ENCODE data around the gene SMOC1. TPM values are rescaled to one million over a fixed set of nuclear protein-coding genes. Genes with fewer than 3 reads are reported as not detected.
A peak's percentile ranks its signal among the peaks of the same experiment; 100 is the strongest.

SMOC1 gene
- total RNA-seq, 2 donors from 2014 or later: not detected

DNA sequence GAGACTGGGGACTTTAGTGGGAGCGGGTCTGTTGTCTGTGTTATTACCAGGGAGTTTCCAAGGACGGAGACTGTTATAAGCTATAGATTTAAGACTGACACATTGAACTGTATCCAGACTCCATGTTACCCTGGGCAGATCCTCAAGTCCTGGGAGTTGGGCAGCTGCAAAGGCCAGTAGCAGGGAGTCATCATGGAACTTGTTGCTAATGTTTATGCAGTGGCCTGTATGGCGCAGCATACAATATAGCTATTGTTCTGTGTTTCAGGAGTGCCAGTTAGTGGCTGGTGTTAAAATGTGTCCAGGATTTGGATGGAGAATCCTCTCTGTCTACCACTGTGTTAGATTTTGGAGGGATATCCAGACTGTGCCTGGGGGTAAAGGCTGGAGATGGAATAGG lies 31.7 kb downstream of the SMOC1 start:
- 91 to 92% methylated on average over 2 to 3 of the region's 3 CpGs for WGBS, 2 experiments (ENCODE audit: insufficient coverage in 1 of 2, insufficient read length in 1 of 2)
- H3K9me3 ChIP-seq (ENCODE audit: control insufficient read depth, low read length): no peaks in the 10 kb centered on the region
- no peak overlapping the region for H3K27ac Mint-ChIP-seq
- H3K27me3 Mint-ChIP-seq (ENCODE audit: insufficient read depth): peaks cover 3% of the 10 kb centered on the region
- H3K4me1 Mint-ChIP-seq: peaks cover 2% of the 10 kb centered on the region
- no peak for DNase-seq
- no peaks in the 10 kb centered on the region for H3K36me3 ChIP-seq (ENCODE audit: control insufficient read depth, insufficient read depth, low read length)
- no peak overlapping the region for H3K4me3 Mint-ChIP-seq
- H3K9me3 Mint-ChIP-seq: no peaks in the 10 kb centered on the region
- no peak overlapping the region for H3K4me3 ChIP-seq (ENCODE audit: low read length)
- TF ChIP-seq, protein P1, sequence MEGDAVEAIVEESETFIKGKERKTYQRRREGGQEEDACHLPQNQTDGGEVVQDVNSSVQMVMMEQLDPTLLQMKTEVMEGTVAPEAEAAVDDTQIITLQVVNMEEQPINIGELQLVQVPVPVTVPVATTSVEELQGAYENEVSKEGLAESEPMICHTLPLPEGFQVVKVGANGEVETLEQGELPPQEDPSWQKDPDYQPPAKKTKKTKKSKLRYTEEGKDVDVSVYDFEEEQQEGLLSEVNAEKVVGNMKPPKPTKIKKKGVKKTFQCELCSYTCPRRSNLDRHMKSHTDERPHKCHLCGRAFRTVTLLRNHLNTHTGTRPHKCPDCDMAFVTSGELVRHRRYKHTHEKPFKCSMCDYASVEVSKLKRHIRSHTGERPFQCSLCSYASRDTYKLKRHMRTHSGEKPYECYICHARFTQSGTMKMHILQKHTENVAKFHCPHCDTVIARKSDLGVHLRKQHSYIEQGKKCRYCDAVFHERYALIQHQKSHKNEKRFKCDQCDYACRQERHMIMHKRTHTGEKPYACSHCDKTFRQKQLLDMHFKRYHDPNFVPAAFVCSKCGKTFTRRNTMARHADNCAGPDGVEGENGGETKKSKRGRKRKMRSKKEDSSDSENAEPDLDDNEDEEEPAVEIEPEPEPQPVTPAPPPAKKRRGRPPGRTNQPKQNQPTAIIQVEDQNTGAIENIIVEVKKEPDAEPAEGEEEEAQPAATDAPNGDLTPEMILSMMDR (conservative IDR thresholded peaks at IDR 0.05): no peak
- peak overlapping the region; percentile 47 for H3K27ac ChIP-seq (ENCODE audit: low read depth, low read length)
- H3K4me1 ChIP-seq (ENCODE audit: control insufficient read depth, insufficient read depth, low read length): no peaks in the 10 kb centered on the region
- no peaks in the 10 kb centered on the region for H3K36me3 Mint-ChIP-seq (ENCODE audit: low read depth)
- H3K27me3 ChIP-seq (ENCODE audit: control insufficient read depth, insufficient read depth, low read length, poor library complexity, severe bottlenecking): peaks cover 11% of the 10 kb centered on the region
- no peak overlapping the region for H3K9ac ChIP-seq (ENCODE audit: extremely low read depth, low read length, poor library complexity, severe bottlenecking)

DNA sequence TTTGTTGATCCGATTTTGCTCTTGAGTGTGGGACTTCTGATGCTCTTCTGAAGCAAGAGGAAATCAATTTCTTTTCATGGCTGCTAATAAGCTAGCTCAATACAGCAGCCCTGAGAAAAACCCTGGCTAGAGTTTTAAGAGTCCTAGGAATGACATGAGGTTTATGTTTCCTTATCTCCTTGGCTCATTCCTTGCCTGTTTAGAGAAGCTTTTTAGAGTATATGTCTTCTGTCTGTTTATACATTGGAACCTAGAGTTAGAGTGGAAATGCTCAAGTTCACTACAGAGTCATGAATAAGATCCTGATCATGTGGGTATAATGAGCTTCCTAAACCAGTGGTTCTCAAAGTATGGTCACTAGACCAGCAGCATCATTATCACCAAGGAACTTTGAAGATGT lies 34.5 kb downstream of the SMOC1 start:
- Mint-ChIP-seq H3K27ac (no peak overlapping the region), H3K4me3 (no peak overlapping the region), H3K27me3 (ENCODE audit: insufficient read depth) (peaks cover 3% of the 10 kb centered on the region), H3K4me1 (peaks cover 9% of the 10 kb centered on the region), H3K9me3 (no peaks in the 10 kb centered on the region), H3K36me3 (ENCODE audit: low read depth) (no peaks in the 10 kb centered on the region)
- H3K4me3 ChIP-seq (ENCODE audit: low read length): no peak overlapping the region
- no peaks in the 10 kb centered on the region for H3K27me3 ChIP-seq (ENCODE audit: control insufficient read depth, insufficient read depth, low read length, poor library complexity, severe bottlenecking)
- DNase-seq: no peak
- H3K9ac ChIP-seq (ENCODE audit: extremely low read depth, low read length, poor library complexity, severe bottlenecking): no peak overlapping the region
- 86 to 100% methylated on average over 1 of the region's 1 CpG for WGBS, 2 experiments (ENCODE audit: insufficient coverage in 1 of 2, insufficient read length in 1 of 2)
- TF ChIP-seq, protein P1 (conservative IDR thresholded peaks at IDR 0.05): no peak
- H3K36me3 ChIP-seq (ENCODE audit: control insufficient read depth, insufficient read depth, low read length): no peaks in the 10 kb centered on the region
- H3K9me3 ChIP-seq (ENCODE audit: control insufficient read depth, low read length): no peaks in the 10 kb centered on the region
- peak overlapping the region; percentile 8 for H3K27ac ChIP-seq (ENCODE audit: low read depth, low read length)
- no peaks in the 10 kb centered on the region for H3K4me1 ChIP-seq (ENCODE audit: control insufficient read depth, insufficient read depth, low read length)

DNA sequence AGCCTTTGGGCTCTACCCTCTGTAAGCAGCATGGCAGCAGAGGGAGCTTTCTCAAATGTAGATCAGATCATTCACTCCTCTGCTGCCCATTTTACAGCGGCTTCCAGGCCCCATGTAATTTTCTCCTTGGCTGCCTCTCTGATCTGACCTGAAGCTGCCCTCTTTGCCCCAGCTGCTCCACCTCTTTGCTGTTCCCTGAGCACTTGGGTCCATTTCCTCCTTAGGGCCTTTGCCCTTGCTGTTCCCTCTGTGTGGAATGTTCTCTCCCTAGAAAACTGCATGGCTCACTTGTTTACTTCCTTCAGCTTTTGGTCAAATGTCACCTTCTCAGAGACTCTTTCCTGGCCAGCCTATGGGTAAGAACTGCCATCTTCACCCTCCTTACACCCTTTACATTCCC lies 37.2 kb downstream of the SMOC1 start:
- no peaks in the 10 kb centered on the region for H3K9me3 Mint-ChIP-seq
- Histone ChIP-seq H3K36me3 (ENCODE audit: control insufficient read depth, insufficient read depth, low read length) (no peaks in the 10 kb centered on the region), H3K27me3 (ENCODE audit: control insufficient read depth, insufficient read depth, low read length, poor library complexity, severe bottlenecking) (no peaks in the 10 kb centered on the region), H3K27ac (ENCODE audit: low read depth, low read length) (no peak overlapping the region), H3K9ac (ENCODE audit: extremely low read depth, low read length, poor library complexity, severe bottlenecking) (no peak overlapping the region), H3K4me1 (ENCODE audit: control insufficient read depth, insufficient read depth, low read length) (no peaks in the 10 kb centered on the region), H3K9me3 (ENCODE audit: control insufficient read depth, low read length) (no peaks in the 10 kb centered on the region), H3K4me3 (ENCODE audit: low read length) (no peak overlapping the region)
- no peak for DNase-seq
- 80 to 92% methylated on average over 1 of the region's 1 CpG for WGBS, 2 experiments (ENCODE audit: insufficient coverage in 1 of 2, insufficient read length in 1 of 2)
- H3K27me3 Mint-ChIP-seq (ENCODE audit: insufficient read depth): no peaks in the 10 kb centered on the region
- H3K4me1 Mint-ChIP-seq: peaks cover 9% of the 10 kb centered on the region
- H3K27ac Mint-ChIP-seq: no peak overlapping the region
- TF ChIP-seq, protein P1 (conservative IDR thresholded peaks at IDR 0.05): no peak
- H3K4me3 Mint-ChIP-seq: no peak overlapping the region
- H3K36me3 Mint-ChIP-seq (ENCODE audit: low read depth): no peaks in the 10 kb centered on the region

Data from endodermal cell (in vitro differentiated cells).